ENCODE results near the gene METTL27. TPM values are rescaled to one million over a fixed set of nuclear protein-coding genes. Genes with fewer than 3 reads are reported as not detected.
"Not testable (repeated sequence)": the region's sequence is repeated elsewhere in the genome, so short reads cannot be mapped to it uniquely, and the experiment has no call there.

METTL27 gene
- 0.41 TPM for polyA plus RNA-seq (2012; ENCODE audit: low read depth, missing spikeins)

DNA sequence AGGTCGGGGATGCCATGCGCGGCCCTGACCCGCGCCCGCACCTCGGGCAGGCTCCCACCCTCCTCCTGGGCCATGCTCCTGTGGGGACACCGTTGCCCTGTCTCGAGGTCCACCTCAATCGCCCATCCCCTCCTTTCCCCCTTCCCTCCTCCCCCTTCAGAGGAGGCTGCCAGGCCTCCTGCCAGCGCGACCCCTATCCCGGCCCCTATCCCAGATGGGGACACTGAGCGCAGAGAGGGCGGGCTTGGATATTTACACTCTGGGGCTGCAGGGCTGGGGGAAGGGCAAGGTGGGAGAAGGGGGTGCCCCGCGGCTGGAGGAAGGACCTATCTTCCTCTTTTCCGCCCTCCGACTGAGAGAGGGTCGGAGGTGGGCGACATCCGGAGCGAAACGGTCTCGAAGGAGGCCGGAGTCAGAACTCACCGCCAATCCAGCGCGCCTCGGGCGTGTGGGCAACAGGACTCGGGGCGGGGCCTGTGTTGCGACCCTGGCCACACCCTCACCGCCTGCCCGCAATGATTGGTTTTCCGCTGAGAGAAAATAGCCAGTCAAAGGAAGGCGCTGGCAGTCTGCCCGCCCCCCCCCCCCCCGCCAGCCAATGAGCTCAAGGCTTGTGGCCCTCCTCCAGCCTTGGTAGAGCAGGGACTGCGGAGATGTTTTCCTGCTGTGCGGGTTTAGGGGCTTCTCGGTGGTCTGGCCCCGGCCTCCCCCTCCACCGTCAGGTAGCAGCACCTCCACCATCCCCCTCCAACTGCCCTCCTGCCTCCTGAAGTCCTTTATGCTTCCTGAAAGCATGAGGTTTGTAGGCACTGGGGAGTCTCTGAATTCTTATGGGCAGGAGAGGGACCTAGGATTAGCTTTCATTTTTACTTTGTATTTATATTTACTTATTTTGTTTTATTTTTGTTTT lies at the start of gene METTL27:
TSS of gene METTL27 (minus strand) at position 450 of the 910 bp plus-strand sequence. CDS start at position 74, 376 bp downstream.
- 0 out of 2 replicates have a peak, but pooled peaks have one; percentile 35 for TF ChIP-seq POLR2A (IDR thresholded peaks at IDR 0.05; ENCODE audit: low read depth, low read length)
- no peak for TF ChIP-seq POLR2AphosphoS5 (IDR thresholded peaks at IDR 0.05; ENCODE audit: low read depth, low read length)
- no peak for TF ChIP-seq PAX5 (IDR thresholded peaks at IDR 0.05; ENCODE audit: insufficient read depth, low read length, severe bottlenecking)
- TF ChIP-seq POU2F2 (IDR thresholded peaks at IDR 0.05; ENCODE audit: low read depth, low read length), result 0 out of 2 replicates have a peak, but pooled peaks have one; percentile 4
- 0 out of 2 replicates have a peak, but pooled peaks have one; percentile 13 for TF ChIP-seq TAF1 (IDR thresholded peaks at IDR 0.05; ENCODE audit: low read depth, low read length)
- DNase-seq (ENCODE audit: insufficient read length, low spot score), result peak; percentile 98
- peak; percentile 87 for FAIRE-seq

DNA sequence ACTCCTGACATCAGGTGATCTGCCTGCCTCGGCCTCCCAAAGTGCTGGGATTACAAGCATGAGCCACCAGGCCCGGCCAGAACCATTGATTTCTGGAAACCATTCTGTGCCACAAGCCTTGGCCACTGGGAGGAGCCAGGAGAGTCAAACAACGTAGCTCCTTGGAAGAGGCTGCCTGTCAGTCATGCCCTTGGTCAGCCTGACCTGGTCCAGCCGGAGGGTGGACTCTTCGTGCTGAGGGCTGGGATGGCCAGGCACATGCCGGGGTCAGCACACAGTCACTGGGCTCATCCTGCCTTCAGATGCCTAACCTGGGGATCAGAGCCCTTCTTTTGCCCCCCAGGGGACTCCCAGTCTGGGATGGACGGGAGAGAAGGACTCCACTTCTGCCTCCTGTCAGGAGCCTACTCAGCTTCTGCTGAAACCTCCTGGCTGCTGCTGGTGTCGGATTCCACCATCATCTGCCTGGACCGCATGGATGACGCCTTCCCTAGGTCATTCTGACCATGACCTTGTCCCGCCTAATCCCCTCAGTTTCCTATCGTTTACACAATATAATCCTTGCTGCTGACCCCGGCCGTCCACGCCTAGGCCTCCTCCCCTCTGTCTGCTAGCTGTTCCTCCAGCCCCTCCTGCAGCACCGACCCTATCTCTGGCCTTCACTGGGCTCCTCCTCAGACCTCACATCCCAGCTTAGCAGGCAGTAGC lies 49.0 kb upstream of the METTL27 start:
- no peak for TF ChIP-seq SPI1 (IDR thresholded peaks at IDR 0.05; ENCODE audit: low read depth, low read length)
- TF ChIP-seq TAF1 (IDR thresholded peaks at IDR 0.05; ENCODE audit: low read depth, low read length), result no peak
- FAIRE-seq, result no peak
- DNase-seq (ENCODE audit: insufficient read length, low spot score), result no peak

DNA sequence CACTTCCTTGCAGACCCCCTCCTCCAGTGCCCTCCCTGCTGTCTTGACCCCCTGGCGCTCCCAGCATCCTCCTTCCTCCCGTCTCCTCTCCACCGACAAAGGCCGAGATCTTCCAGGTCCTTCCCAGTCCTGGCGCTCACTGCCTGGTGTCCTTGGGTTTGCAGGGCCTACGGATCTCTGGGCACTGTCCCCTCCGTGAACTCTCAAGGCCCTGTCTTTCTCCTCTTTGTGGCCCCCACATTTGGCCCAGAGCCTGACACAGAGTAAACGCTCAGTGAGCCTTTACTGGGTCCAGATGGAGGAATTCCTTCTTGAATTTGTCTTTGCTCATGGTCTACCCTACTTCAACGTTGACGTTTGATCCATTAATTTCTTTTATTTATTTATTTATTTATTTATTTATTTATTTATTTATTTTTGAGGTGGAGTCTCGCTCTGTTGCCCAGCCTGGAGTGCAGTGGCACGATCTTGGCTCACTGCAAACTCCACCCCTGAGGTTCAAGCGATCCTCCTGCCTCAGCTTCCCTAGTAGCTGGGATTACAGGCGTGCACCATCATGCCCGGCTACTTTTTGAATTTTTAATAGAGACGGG lies 48.3 kb upstream of the METTL27 start:
- TF ChIP-seq SPI1 (IDR thresholded peaks at IDR 0.05; ENCODE audit: low read depth, low read length) (no peak), POLR2A (IDR thresholded peaks at IDR 0.05; ENCODE audit: low read depth, low read length) (no peak), TAF1 (IDR thresholded peaks at IDR 0.05; ENCODE audit: low read depth, low read length) (no peak), POU2F2 (IDR thresholded peaks at IDR 0.05; ENCODE audit: low read depth, low read length) (no peak), PAX5 (IDR thresholded peaks at IDR 0.05; ENCODE audit: insufficient read depth, low read length, severe bottlenecking) (no peak), POLR2AphosphoS5 (IDR thresholded peaks at IDR 0.05; ENCODE audit: low read depth, low read length) (no peak)
- FAIRE-seq, result no peak
- no peak for DNase-seq (ENCODE audit: insufficient read length, low spot score)

GRCh38 chr7:73888959-73889358 lies 46.6 kb upstream of the METTL27 start:
- TF ChIP-seq SPI1 (IDR thresholded peaks at IDR 0.05; ENCODE audit: low read depth, low read length) (no peak), POU2F2 (IDR thresholded peaks at IDR 0.05; ENCODE audit: low read depth, low read length) (no peak), TAF1 (IDR thresholded peaks at IDR 0.05; ENCODE audit: low read depth, low read length) (no peak), POLR2AphosphoS5 (IDR thresholded peaks at IDR 0.05; ENCODE audit: low read depth, low read length) (no peak), POLR2A (IDR thresholded peaks at IDR 0.05; ENCODE audit: low read depth, low read length) (no peak), PAX5 (IDR thresholded peaks at IDR 0.05; ENCODE audit: insufficient read depth, low read length, severe bottlenecking) (no peak)
- DNase-seq (ENCODE audit: insufficient read length, low spot score) (no peak), FAIRE-seq (no peak)

DNA sequence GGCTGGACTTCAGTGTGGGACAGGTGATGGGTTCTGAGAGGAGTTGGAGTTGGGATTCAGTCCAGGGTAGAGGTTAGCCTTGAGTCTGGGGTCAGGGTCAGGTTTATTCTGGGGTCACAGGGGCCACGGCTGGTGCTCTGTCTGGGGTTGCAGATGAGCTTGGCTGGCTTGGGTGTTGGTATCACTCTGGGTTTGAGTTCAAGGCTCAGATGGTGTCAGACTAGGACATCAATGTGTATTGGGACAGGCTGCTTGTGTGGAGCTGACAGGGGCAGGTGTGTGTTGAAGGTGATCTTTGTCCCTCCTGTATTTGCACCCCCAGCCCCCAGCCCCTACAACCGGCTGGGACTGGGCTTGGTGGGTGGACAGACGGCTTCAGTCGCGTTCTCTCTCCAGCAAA lies 45.4 kb upstream of the METTL27 start:
- FAIRE-seq (no peak), DNase-seq (ENCODE audit: insufficient read length, low spot score) (no peak)
- TF ChIP-seq POLR2AphosphoS5 (IDR thresholded peaks at IDR 0.05; ENCODE audit: low read depth, low read length), result no peak
- no peak for TF ChIP-seq POU2F2 (IDR thresholded peaks at IDR 0.05; ENCODE audit: low read depth, low read length)
- no peak for TF ChIP-seq TAF1 (IDR thresholded peaks at IDR 0.05; ENCODE audit: low read depth, low read length)
- TF ChIP-seq SPI1 (IDR thresholded peaks at IDR 0.05; ENCODE audit: low read depth, low read length), result no peak
- no peak for TF ChIP-seq PAX5 (IDR thresholded peaks at IDR 0.05; ENCODE audit: insufficient read depth, low read length, severe bottlenecking)
- TF ChIP-seq POLR2A (IDR thresholded peaks at IDR 0.05; ENCODE audit: low read depth, low read length), result no peak

GRCh38 chr7:73885975-73886798 lies 43.9 kb upstream of the METTL27 start:
- FAIRE-seq (no peak), DNase-seq (ENCODE audit: insufficient read length, low spot score) (no peak)
- TF ChIP-seq SPI1 (IDR thresholded peaks at IDR 0.05; ENCODE audit: low read depth, low read length) (no peak), PAX5 (IDR thresholded peaks at IDR 0.05; ENCODE audit: insufficient read depth, low read length, severe bottlenecking) (no peak), TAF1 (IDR thresholded peaks at IDR 0.05; ENCODE audit: low read depth, low read length) (no peak), POLR2A (IDR thresholded peaks at IDR 0.05; ENCODE audit: low read depth, low read length) (no peak), POU2F2 (IDR thresholded peaks at IDR 0.05; ENCODE audit: low read depth, low read length) (no peak), POLR2AphosphoS5 (IDR thresholded peaks at IDR 0.05; ENCODE audit: low read depth, low read length) (no peak)

- FAIRE-seq, result no peak
- DNase-seq (ENCODE audit: insufficient read length, low spot score), result no peak
- TF ChIP-seq SPI1 (IDR thresholded peaks at IDR 0.05; ENCODE audit: low read depth, low read length) (no peak), POLR2AphosphoS5 (IDR thresholded peaks at IDR 0.05; ENCODE audit: low read depth, low read length) (no peak), PAX5 (IDR thresholded peaks at IDR 0.05; ENCODE audit: insufficient read depth, low read length, severe bottlenecking) (no peak), POLR2A (IDR thresholded peaks at IDR 0.05; ENCODE audit: low read depth, low read length) (no peak), POU2F2 (IDR thresholded peaks at IDR 0.05; ENCODE audit: low read depth, low read length) (no peak), TAF1 (IDR thresholded peaks at IDR 0.05; ENCODE audit: low read depth, low read length) (no peak)
Observed at GRCh38 chr7:73885433-73885974, 43.2 kb upstream of the METTL27 start.

DNA sequence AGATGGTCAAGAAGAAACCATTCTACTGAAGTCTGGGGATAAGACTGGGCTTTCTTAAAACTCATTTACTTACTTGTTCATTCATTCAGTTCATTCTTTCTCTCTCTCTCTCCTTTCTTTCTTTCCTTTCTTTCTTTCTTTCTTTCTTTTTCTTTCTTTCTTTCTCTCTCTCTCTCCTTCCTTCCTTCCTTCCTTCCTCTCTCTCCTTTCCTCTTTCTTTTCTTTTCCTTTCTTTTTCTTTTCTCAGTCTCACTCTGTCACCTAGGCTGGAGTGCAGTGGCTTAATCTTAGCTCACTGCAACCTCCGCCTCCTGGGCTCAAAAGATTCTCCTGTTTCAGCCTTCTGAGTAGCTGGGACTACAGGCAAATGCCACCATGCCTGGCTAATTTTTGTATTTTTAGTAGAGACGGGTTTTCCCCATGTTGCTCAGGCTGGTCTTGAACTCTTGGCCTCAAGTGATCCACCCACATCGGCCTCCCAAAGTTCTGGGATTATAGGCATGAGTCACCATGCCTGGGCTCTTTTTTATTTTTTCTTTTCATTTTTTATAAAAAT lies 42.6 kb upstream of the METTL27 start:
- DNase-seq (ENCODE audit: insufficient read length, low spot score); FAIRE-seq: not testable (repeated sequence)

All from GM12891 (cell line).